H1 (cell line): ENCODE measurements around the gene DTX3. TPM values are rescaled to one million over a fixed set of nuclear protein-coding genes. Genes with fewer than 3 reads are reported as not detected.
A peak's percentile ranks its signal among the peaks of the same experiment; 100 is the strongest.

Experiments
- ASH2L ChIP-seq: fragments of 200-600, 300-600 bp; sonication (generic); IDR thresholded peaks from one replicate; pipeline ENCODE4 v1.7.1; 2017; ENCODE audit warnings: low read length
- CEBPB ChIP-seq: IDR thresholded peaks from 2 replicates; pipeline ENCODE4 v1.6.1; 2012; ENCODE audit warnings: low read depth, low read length
- FOSL1 ChIP-seq: IDR thresholded peaks from 2 replicates; pipeline ENCODE4 v1.6.1; 2011; ENCODE audit warnings: mild to moderate bottlenecking, low read depth, low read length, moderate library complexity; ENCODE audit not compliant: insufficient read depth
- SIX5 ChIP-seq: IDR thresholded peaks from 2 replicates; pipeline ENCODE4 v1.6.1; 2011; ENCODE audit warnings: mild to moderate bottlenecking, low read depth, low read length
- polyA plus RNA-seq, 7 experiments: library from polyadenylated mRNA; depleted of rRNA in 3 of 7; stranded (reverse) in 5 of 7; unstranded in 2 of 7; fragments of >200 nt in 5 of 7; fragments of 200-250 nt in 2 of 7; gene quantifications; 1 replicate in 5 of 7; 2 replicates in 1 of 7; 4 replicates in 1 of 7; pipeline versions ENCODE4 v1.2.1 to v1.2.3, GENCODE V29; 2011 to 2013; ENCODE audit warnings: missing spikeins in 2 of 7, mixed read lengths in 2 of 7
- total RNA-seq: library from RNA; stranded (reverse); fragmentation: NEBNext Ultra II Directional; extraction: Animal tissue kit (Norgen Biotek cat#: 25700); gene quantifications from 2 replicates; pipeline ENCODE4 v1.2.1, GENCODE V29; 2021
- TF ChIP-seq, protein P1 (sequence below): fragments of 300-600 bp; sonication (generic); IDR thresholded peaks from 2 replicates; pipeline ENCODE4 v1.7.1; 2012; ENCODE audit warnings: low read length, moderate library complexity, mild to moderate bottlenecking, inconsistent platforms; ENCODE audit not compliant: insufficient replicate concordance

DTX3 gene
- total and polyA plus RNA-seq, 2 of the 8 experiments (the other 6 are each of a cell fraction or from before 2014, with no cell fraction given) = 41.8 to 92.5 TPM

GRCh38 chr12:57609101-57609780 lies 4.6 kb downstream of the DTX3 start (continued):
- TF ChIP-seq, protein P1, sequence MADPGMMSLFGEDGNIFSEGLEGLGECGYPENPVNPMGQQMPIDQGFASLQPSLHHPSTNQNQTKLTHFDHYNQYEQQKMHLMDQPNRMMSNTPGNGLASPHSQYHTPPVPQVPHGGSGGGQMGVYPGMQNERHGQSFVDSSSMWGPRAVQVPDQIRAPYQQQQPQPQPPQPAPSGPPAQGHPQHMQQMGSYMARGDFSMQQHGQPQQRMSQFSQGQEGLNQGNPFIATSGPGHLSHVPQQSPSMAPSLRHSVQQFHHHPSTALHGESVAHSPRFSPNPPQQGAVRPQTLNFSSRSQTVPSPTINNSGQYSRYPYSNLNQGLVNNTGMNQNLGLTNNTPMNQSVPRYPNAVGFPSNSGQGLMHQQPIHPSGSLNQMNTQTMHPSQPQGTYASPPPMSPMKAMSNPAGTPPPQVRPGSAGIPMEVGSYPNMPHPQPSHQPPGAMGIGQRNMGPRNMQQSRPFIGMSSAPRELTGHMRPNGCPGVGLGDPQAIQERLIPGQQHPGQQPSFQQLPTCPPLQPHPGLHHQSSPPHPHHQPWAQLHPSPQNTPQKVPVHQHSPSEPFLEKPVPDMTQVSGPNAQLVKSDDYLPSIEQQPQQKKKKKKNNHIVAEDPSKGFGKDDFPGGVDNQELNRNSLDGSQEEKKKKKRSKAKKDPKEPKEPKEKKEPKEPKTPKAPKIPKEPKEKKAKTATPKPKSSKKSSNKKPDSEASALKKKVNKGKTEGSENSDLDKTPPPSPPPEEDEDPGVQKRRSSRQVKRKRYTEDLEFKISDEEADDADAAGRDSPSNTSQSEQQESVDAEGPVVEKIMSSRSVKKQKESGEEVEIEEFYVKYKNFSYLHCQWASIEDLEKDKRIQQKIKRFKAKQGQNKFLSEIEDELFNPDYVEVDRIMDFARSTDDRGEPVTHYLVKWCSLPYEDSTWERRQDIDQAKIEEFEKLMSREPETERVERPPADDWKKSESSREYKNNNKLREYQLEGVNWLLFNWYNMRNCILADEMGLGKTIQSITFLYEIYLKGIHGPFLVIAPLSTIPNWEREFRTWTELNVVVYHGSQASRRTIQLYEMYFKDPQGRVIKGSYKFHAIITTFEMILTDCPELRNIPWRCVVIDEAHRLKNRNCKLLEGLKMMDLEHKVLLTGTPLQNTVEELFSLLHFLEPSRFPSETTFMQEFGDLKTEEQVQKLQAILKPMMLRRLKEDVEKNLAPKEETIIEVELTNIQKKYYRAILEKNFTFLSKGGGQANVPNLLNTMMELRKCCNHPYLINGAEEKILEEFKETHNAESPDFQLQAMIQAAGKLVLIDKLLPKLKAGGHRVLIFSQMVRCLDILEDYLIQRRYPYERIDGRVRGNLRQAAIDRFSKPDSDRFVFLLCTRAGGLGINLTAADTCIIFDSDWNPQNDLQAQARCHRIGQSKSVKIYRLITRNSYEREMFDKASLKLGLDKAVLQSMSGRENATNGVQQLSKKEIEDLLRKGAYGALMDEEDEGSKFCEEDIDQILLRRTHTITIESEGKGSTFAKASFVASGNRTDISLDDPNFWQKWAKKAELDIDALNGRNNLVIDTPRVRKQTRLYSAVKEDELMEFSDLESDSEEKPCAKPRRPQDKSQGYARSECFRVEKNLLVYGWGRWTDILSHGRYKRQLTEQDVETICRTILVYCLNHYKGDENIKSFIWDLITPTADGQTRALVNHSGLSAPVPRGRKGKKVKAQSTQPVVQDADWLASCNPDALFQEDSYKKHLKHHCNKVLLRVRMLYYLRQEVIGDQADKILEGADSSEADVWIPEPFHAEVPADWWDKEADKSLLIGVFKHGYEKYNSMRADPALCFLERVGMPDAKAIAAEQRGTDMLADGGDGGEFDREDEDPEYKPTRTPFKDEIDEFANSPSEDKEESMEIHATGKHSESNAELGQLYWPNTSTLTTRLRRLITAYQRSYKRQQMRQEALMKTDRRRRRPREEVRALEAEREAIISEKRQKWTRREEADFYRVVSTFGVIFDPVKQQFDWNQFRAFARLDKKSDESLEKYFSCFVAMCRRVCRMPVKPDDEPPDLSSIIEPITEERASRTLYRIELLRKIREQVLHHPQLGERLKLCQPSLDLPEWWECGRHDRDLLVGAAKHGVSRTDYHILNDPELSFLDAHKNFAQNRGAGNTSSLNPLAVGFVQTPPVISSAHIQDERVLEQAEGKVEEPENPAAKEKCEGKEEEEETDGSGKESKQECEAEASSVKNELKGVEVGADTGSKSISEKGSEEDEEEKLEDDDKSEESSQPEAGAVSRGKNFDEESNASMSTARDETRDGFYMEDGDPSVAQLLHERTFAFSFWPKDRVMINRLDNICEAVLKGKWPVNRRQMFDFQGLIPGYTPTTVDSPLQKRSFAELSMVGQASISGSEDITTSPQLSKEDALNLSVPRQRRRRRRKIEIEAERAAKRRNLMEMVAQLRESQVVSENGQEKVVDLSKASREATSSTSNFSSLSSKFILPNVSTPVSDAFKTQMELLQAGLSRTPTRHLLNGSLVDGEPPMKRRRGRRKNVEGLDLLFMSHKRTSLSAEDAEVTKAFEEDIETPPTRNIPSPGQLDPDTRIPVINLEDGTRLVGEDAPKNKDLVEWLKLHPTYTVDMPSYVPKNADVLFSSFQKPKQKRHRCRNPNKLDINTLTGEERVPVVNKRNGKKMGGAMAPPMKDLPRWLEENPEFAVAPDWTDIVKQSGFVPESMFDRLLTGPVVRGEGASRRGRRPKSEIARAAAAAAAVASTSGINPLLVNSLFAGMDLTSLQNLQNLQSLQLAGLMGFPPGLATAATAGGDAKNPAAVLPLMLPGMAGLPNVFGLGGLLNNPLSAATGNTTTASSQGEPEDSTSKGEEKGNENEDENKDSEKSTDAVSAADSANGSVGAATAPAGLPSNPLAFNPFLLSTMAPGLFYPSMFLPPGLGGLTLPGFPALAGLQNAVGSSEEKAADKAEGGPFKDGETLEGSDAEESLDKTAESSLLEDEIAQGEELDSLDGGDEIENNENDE = no peak
- peak; percentile 81; the same call in 1 of the 2 replicates for TF ChIP-seq FOSL1
- no peak for TF ChIP-seq SIX5
- TF ChIP-seq CEBPB = no peak
- peak; percentile 37 for TF ChIP-seq ASH2L
